Bronchial epithelial cell (primary cell): ENCODE measurements around the gene HNRNPA0. TPM values are rescaled to one million over a fixed set of nuclear protein-coding genes. Genes with fewer than 3 reads are reported as not detected.
"Not testable (repeated sequence)": the region's sequence is repeated elsewhere in the genome, so short reads cannot be mapped to it uniquely, and the experiment has no call there.

ENCODE experiments used
- DNase-seq: peaks from one replicate; pipeline ENCODE4 v3.0.0-alpha.2; 2010; ENCODE audit warnings: low read depth
- FAIRE-seq: peaks from 2 replicates; lab custom pipeline; 2011; peaks lifted over from hg19 to GRCh38; lab: Jason Lieb, UNC
- H3K27me3 ChIP-seq: 2 replicates; pipeline ENCODE4 v1.5.1; 2011; ENCODE audit warnings: low read length; ENCODE audit not compliant: control insufficient read depth, insufficient read depth
- H3K36me3 ChIP-seq: 2 replicates; pipeline ENCODE4 v1.5.1; 2011; ENCODE audit warnings: low read length; ENCODE audit not compliant: control insufficient read depth, insufficient read depth
- H3K4me3 ChIP-seq: 2 replicates; pipeline ENCODE4 v1.5.1; 2011; ENCODE audit warnings: mild to moderate bottlenecking, low read depth, low read length, control low read depth
- CTCF ChIP-seq: IDR thresholded peaks from 2 replicates; pipeline ENCODE4 v1.5.1; 2011; ENCODE audit warnings: mild to moderate bottlenecking, moderate library complexity, low read length, control low read depth, inconsistent platforms; ENCODE audit not compliant: insufficient read depth, severe bottlenecking
- total RNA-seq: library from RNA; depleted of rRNA; stranded (reverse); fragments of >200 nt; gene quantifications from 2 replicates; pipeline ENCODE4 v1.2.1, GENCODE V29; 2014

The HNRNPA0 gene
- total RNA-seq, 1 donor from 2014 or later: 22.1 TPM

GRCh38 chr5:137778772-137779564, 24.8 kb upstream of the HNRNPA0 start:
- Histone ChIP-seq H3K36me3 (no peaks in the 10 kb centered on the region), H3K4me3 (no peak overlapping the region), H3K27me3 (peaks cover 2% of the 10 kb centered on the region)
- FAIRE-seq (no peak), DNase-seq (peak; percentile 37)
- TF ChIP-seq CTCF: peak; percentile 35

- not testable (repeated sequence) for H3K36me3 ChIP-seq, FAIRE-seq, H3K4me3 ChIP-seq, H3K27me3 ChIP-seq, DNase-seq
Measured at GRCh38 chr5:137767937-137768336, 13.8 kb upstream of the HNRNPA0 start.

DNA sequence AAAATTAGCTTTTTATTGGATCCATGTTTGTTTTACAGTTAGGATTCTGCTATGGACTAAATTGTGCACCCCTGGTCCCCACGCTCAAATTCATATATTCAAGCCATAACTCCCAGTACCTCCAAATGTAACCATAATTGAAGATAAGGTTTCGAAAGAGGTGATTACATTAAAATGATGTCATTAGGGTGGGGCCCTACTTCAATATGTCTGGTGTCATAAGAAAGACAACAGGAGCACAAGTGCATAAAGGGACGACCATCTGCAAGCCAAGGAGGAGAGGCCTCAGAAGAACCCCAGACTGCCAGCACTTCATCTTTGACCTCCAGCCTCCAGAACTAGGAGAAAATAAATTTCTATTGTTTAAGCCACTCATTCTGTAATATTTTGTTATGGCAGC, 7.4 kb upstream of the HNRNPA0 start:
- TF ChIP-seq CTCF: no peak
- Histone ChIP-seq H3K4me3 (no peak overlapping the region), H3K27me3 (no peaks in the 10 kb centered on the region), H3K36me3 (no peaks in the 10 kb centered on the region)
- FAIRE-seq (no peak), DNase-seq (peak; percentile 59)

DNA sequence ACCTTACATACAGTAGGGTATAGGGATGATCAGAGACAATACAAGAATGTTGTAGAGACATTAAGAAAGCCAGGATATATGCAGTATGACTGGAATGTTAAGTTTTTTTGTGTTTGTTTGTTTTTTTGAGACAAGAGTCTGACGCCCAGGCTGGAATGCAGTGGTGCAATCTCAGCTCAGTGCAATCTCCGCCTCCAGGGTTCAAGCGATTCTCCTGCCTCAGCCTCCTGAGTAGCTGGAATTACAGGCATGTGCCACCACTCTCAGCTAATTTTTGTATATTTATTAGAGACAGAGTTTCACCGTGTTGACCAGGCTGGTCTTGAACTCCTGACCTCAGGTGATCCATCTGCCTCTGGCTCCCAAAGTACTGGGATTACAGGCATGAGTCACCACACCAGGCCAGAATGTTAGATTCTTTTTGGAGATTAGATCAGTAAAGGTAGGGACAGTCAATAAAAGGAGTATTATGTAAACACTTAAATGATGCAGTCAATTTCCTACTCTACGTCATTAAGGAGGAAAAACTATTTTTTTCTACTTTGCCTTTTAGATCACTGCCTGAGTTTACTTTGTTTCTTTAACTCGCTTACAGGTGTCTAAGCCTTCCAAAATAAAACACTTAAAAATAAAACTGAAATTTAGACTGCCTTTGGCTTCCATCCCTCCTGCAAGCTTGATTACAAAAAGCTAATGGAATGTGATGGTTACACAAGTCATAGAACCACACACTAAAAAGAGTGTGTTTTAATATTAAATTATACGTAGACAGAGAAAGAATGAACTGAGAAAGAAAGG, 6.8 kb upstream of the HNRNPA0 start:
- no peak for TF ChIP-seq CTCF
- H3K36me3 ChIP-seq: no peaks in the 10 kb centered on the region
- H3K4me3 ChIP-seq: no peak overlapping the region
- FAIRE-seq (no peak), DNase-seq (no peak)
- H3K27me3 ChIP-seq: no peaks in the 10 kb centered on the region

- no peak for FAIRE-seq
- DNase-seq: no peak
- Histone ChIP-seq H3K27me3 (no peaks in the 10 kb centered on the region), H3K36me3 (no peaks in the 10 kb centered on the region), H3K4me3 (no peak overlapping the region)
- TF ChIP-seq CTCF: no peak
Measured at GRCh38 chr5:137760294-137760693, 6.1 kb upstream of the HNRNPA0 start.

DNA sequence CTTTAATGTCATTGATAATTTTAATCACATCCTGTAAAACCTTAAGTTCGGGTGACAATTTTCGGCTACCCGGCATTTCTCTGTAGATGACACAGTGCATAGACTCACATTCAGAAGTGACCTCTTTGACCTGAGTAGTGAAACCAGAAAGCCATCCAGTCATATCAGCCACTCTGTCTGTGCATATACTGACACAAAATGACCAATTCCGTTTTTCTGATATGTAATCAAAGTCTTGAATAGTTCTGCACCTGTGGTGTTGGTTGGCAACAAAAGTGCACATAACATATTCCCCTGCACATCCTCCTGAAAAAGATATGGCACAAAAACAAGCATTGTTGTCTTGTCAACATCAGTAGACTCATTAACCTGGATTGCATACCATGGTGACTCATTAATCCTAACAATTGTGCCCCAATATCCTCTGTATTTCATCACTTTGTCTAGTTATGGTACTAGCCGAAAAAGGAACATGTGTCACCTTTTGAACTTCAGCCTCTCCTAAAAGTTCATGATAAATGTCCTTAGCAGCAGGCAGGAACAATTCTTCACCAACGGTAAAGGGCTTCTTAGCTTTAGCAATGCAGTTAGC, 4.6 kb upstream of the HNRNPA0 start:
- no peaks in the 10 kb centered on the region for H3K36me3 ChIP-seq
- H3K27me3 ChIP-seq: no peaks in the 10 kb centered on the region
- DNase-seq (peak; percentile 74), FAIRE-seq (no peak)
- TF ChIP-seq CTCF: no peak
- H3K4me3 ChIP-seq: no peak overlapping the region
